Measurements from ENCODE around the gene ALDH1A3. TPM values are rescaled to one million over a fixed set of nuclear protein-coding genes. Genes with fewer than 3 reads are reported as not detected.

Gene ALDH1A3
- total RNA-seq, 1 donor from 2014 or later = 666 TPM

GRCh38 chr15:100923902-100924301 lies 44.3 kb downstream of the ALDH1A3 start:
- Histone ChIP-seq H3K4me3 (ENCODE audit: low read depth, low read length) (no peak overlapping the region), H3K36me3 (ENCODE audit: control insufficient read depth, insufficient read depth, low read length) (peaks cover 6% of the 10 kb centered on the region), H3K27me3 (ENCODE audit: control insufficient read depth, insufficient read depth, low read length) (no peaks in the 10 kb centered on the region)
- no peak for TF ChIP-seq CTCF (IDR thresholded peaks at IDR 0.05; ENCODE audit: insufficient read depth, low read length, severe bottlenecking)
- no peak for FAIRE-seq
- DNase-seq (ENCODE audit: low read depth) = no peak

GRCh38 chr15:100924436-100924835 lies 44.8 kb downstream of the ALDH1A3 start:
- H3K4me3 ChIP-seq (ENCODE audit: low read depth, low read length) = no peak overlapping the region
- FAIRE-seq (no peak), DNase-seq (ENCODE audit: low read depth) (no peak)
- no peaks in the 10 kb centered on the region for H3K27me3 ChIP-seq (ENCODE audit: control insufficient read depth, insufficient read depth, low read length)
- TF ChIP-seq CTCF (IDR thresholded peaks at IDR 0.05; ENCODE audit: insufficient read depth, low read length, severe bottlenecking) = no peak
- H3K36me3 ChIP-seq (ENCODE audit: control insufficient read depth, insufficient read depth, low read length) = peaks cover 6% of the 10 kb centered on the region

- Histone ChIP-seq H3K36me3 (ENCODE audit: control insufficient read depth, insufficient read depth, low read length) (peaks cover 6% of the 10 kb centered on the region), H3K27me3 (ENCODE audit: control insufficient read depth, insufficient read depth, low read length) (no peaks in the 10 kb centered on the region), H3K4me3 (ENCODE audit: low read depth, low read length) (no peak overlapping the region)
- FAIRE-seq (no peak), DNase-seq (ENCODE audit: low read depth) (no peak)
- no peak for TF ChIP-seq CTCF (IDR thresholded peaks at IDR 0.05; ENCODE audit: insufficient read depth, low read length, severe bottlenecking)
These were observed 45.8 kb downstream of the ALDH1A3 start for GRCh38 chr15:100925480-100925879.

GRCh38 chr15:100926258-100926657 lies 46.6 kb downstream of the ALDH1A3 start:
- no peak for FAIRE-seq
- peaks cover 6% of the 10 kb centered on the region for H3K36me3 ChIP-seq (ENCODE audit: control insufficient read depth, insufficient read depth, low read length)
- peak; percentile 19 for TF ChIP-seq CTCF (IDR thresholded peaks at IDR 0.05; ENCODE audit: insufficient read depth, low read length, severe bottlenecking)

GRCh38 chr15:100926971-100927756 lies 47.5 kb downstream of the ALDH1A3 start:
- Histone ChIP-seq H3K36me3 (ENCODE audit: control insufficient read depth, insufficient read depth, low read length) (peaks cover 6% of the 10 kb centered on the region), H3K4me3 (ENCODE audit: low read depth, low read length) (no peak overlapping the region), H3K27me3 (ENCODE audit: control insufficient read depth, insufficient read depth, low read length) (no peaks in the 10 kb centered on the region)
- no peak for DNase-seq (ENCODE audit: low read depth)
- TF ChIP-seq CTCF (IDR thresholded peaks at IDR 0.05; ENCODE audit: insufficient read depth, low read length, severe bottlenecking) = no peak
- FAIRE-seq = no peak

More at GRCh38 chr15:100926258-100926657, 46.6 kb downstream of the ALDH1A3 start:
- DNase-seq (ENCODE audit: low read depth) = no peak
- H3K27me3 ChIP-seq (ENCODE audit: control insufficient read depth, insufficient read depth, low read length) = no peaks in the 10 kb centered on the region
- no peak overlapping the region for H3K4me3 ChIP-seq (ENCODE audit: low read depth, low read length)
